GM21381 (cell line): ENCODE data around the gene ANKRD6.

Experiments used
- ATAC-seq: cut with Tn5 transposase; IDR thresholded peaks from one replicate; pipeline ENCODE4 v1.9.1; 2021; ENCODE audit warnings: mild to moderate bottlenecking, moderate library complexity; ENCODE audit not compliant: unreplicated experiment

Gene ANKRD6

GRCh38 chr6:89506716-89507617 is 74.0 kb downstream of the ANKRD6 start:
- no peak for ATAC-seq

DNA sequence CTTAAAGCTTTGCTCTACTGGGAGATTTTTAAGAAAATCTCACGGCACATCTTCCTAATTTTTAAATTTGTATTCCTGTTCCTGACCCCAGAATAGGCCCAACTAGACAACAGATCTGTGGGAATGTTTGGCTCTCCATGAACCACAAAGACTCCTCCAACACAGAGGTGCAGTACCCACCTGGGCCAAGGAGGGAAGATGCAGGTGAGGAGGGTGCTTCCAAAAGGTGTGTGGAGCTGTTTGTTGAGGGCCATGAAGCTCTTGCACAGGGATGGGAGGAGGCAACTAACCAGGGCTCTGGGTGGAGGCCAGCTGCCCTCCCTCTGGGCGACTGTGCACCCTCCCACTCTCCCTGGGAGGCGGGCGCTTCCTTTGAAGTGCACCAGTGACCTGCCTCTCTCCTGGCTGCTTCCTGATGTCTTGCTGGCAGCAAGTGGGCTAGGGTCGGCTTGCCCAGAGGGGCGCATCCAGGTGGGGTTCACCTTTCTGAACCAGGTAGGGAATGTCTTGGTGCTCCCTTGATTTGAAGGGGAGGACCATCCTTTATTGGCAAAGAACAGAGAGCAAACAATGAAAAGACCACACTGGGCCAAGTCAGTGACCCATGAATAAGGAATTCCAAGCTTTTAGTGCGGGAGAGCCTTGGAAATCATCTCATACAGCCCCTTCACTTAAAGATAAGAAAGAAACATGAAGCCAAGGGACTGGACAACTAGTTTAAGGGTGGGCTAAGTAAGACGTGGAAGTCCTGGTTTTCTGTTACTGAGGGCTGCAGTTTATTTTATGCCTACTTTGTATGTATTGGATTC is 76.0 kb downstream of the ANKRD6 start:
- no peak for ATAC-seq

DNA sequence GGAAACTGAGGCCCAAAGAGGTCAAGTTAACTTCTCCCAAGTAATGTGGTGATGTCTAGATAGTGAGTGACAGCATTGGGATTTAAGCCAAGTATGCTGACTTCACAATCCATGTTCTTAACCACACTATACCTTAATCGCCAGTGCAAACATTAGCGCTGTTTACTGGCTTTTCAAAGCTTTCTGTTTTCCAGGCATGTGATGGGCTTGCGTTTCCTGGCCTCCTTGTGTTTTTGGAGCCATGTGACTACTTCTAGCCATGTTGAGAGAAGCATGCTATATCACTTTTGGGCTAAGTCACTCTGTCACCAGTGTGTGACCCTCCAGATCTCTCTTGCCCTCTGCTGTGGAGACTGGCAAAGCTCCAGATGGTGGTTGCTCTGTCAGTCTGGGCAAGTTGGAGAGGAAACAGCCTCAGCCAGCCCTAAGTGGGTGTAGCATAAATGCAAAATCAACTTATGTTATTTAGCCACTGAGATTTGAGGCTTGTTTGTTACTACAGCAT is 76.9 kb downstream of the ANKRD6 start:
- ATAC-seq: no peak

DNA sequence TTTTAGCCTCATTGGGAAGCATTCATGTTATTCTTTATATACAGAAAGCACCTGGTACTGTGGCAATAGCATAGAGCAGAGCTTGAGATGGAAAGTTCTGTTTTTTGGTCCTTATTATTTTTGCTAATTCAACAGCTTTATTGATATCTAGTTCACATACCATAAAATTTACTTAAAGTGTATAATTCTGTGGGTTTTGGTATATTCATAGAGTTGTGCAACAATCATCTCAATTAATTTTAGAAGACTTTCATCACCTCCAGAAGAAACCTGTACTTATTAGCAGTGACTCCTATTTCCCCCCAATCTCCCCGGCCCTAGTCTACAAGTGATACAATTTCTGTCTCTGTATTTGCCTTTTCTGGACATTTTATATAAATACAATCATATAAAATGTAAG is 77.4 kb downstream of the ANKRD6 start:
- no peak for ATAC-seq

DNA sequence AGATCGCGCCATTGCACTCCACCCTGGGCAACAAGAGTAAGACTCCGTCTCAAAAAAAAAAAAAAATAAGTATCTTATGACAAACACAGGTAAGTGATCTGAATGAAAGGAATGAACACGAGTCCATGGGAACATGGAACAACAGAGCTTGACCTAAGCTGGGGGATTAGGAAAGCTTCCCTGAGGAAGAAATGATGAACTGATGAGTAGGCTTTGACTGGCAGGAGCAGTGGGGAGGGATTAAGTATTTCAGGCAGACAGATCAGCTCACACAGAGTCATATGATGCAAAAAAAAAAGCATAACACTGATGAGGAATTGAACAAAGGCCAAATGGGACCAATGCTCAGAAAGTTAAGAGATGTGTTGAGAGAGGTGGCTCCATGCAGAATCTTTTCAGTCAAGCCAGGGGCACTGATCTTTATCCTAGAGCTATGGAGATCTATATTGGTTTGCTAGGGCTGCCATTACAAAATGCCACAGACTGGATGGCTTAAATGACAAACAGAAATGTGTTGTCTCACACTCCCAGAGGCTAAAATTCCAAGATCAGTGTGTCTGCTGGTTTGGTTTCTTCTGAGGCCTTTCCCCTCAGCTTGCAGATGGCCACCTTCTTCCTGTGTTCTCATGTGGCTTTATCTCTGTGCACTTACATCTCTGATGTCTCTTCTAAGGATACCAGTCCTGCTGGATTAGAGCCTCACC is 85.6 kb downstream of the ANKRD6 start:
- no peak for ATAC-seq

DNA sequence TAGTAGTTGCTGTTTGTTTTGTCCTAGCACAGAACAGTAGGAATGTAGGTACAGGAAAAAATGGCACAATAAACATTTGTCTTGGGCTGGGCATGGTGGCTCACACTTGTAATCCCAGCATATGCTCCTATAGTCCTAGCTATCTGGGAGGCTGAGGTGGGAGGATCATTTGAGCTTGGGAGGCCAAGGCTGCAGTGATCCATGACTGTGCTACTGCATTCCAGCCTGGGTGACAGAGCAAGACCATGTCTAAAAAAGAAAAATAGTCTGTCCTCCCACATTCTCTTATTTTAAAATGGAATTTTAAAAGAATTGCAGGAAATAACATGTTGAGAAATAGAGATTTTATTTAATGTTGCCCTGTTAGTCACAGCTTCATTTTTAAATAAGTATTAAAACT is 87.8 kb downstream of the ANKRD6 start:
- ATAC-seq: no peak

- ATAC-seq: no peak
Observed at GRCh38 chr6:89522778-89523177, 89.8 kb downstream of the ANKRD6 start.

DNA sequence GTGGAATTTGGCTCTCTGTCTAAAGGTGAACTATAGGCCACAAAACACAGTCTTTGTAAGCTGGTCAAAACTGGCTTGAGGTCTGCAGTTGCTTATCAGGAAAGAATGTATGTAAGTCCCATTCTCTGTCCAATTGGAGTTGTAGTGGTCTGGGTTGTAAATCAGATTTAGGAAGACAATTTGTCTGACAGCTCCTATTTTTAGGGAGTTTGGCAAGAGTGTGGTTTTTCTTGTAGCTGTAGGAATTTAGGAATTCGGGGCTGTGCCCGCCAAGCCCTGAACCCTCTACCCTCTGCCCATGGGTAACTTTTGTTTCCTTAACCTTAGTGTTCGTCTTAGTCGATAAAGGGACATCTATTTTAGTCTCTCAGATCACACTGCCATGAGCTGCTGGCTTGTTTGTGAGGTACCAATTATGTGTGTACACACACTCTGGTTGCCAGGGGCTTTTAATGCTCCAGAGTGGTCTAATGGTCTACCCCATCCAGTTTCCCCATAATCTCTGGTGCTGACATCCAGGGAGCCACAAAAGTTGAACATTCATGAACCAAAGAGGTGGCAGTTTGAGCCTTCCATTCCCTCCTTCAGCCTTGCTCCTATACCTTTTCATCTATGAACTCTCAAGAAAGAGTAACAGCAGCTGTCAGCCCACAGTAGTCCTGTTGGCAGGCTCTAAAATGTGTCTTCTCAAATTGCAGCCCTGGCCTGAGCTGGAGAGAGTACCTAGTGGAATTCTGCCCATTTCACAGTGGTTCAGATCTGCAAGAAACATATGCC is 93.0 kb downstream of the ANKRD6 start:
- ATAC-seq: no peak

DNA sequence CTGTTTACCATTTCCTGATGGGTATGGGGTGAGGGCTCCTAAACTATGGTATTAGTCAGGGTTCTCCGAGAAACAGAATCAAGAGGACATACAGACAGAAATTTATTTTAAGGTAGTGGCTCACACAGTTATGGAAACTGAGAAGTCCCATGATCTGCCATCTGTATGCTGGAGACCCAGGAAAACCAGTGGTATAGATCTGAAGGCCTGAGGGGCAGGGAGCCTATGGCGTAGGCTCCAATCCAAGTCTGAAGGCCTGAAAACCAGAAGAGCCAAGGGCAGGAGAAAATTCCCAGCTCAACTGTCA is 93.6 kb downstream of the ANKRD6 start:
- no peak for ATAC-seq

DNA sequence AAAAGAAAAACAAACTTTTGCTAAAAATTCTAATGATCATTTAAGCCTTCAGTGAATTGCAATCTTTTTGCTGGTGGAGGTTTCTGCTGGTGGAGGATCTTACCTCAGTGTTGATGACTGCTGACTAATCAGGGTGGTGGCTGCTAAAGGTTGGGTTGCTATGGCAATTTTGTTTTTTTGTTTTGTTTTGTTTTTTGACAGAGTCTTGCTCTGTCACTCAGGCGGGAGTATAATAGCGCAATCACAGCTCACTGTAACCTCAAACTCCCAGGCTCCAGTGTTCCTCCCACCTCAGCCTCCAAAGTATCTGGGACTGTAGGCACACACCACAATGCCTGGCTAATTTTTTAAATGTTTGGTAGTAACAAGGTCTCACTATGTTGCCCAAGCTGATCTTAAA is 94.7 kb downstream of the ANKRD6 start:
- no peak for ATAC-seq

DNA sequence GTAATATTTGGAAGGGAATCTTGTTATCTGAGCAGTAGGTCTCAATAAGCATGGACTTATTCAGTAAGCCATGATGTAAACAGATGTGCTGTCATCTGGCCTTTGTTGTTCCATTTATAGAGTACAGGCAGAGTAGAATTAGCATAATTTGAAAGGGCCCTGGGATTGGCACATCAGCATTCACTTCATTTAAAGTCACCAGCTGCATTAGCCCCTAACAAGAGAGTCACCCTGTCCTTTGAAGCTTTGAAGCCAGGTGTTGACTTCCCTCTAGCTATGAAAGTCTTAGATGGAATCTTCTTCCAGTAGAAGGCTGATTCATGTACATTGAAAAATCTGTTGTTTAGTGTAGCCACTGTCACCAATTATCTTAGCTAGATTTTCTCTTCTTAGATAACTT is 95.9 kb downstream of the ANKRD6 start:
- no peak for ATAC-seq

DNA sequence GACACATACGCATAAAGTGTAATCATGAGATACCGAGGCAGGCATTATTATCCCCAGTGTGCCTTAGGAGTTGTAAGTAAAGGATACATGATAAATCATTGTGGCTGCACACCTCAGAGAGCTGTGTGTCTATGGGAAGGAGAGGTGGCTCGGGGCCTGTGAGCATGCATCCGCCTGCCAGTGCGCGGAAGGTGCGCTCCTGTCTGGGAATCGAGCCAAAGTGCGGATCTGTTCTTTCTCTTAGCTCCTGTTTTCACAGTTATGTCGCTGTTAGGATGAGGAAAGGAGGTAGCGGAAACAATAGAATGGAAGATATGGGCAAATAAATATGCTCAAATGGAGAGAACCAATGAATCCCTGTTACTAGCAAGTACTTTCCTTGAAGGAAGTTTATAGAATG is 98.0 kb downstream of the ANKRD6 start:
- ATAC-seq: no peak

- ATAC-seq: no peak
Observed at GRCh38 chr6:89536231-89536630, 103.3 kb downstream of the ANKRD6 start.

DNA sequence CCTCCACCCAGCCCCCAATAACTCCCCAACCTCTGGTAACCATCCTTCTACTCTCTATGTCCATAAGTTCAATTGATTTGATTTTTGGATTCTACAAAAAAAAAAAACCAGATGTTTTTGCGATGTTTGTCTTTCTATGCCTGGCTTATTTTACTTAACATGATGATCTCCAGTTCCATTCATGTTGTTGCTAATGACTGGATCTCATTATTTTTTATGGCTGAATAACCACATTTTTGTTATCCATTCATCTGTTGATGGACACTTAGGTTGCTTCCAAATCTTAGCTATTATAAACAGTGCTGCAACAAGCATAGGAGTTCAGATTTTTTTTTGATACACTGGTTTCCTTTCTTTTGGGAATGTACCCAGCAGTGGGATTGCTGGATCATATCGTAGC is 106.8 kb downstream of the ANKRD6 start:
- no peak for ATAC-seq

DNA sequence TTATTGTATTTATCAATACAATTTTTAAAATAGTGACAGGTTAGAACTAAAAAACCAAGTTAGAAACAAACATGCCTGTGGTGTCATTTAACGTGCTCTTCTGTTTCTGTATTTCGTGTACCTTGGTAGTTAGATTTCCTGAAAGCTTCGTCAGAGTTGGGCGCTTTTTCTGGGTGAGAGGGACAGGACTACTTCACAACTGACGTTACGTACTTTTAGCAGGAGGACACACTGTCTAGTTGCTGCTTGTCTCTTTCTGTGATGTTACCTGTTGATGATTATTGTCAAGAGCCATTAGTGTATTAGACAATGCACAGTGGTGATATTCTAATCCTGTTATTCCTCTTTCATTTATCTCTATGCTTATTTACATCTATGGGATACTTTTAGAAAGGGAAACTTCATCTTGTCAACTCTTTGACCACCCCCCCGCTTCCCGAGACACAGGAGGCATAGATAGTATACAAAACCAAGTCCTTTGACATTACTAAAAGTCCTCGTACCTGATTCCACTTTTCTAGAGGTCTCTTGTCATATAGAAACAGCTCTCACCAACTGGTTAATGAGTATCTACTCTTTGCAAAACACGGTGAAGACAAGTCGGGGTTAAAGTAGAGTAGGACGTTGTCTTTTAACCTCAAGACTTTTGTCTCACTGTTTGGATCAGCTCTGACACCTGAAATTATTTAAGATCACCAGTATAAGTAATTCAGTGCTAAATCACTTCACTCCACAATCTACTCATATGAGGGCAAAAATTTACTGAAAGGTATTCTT is 109.3 kb downstream of the ANKRD6 start:
- no peak for ATAC-seq

DNA sequence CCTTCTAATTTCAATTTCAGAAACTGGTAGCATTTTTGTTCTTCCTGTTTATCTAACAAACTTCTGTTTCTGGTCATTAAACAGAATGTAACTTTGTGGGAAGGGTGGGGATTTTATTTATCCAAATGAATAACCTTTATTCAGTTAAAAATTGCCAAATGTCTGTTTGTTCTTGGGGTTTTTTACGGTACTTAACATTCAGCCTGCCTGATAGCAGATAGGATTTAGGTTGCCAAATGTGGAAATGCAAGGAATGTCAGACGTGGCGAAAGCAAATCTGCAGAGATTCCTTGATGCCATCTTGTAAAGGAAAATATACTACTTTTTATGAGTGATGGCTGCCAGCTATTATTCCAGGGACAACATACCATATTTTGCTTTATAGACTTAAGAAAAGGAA is 109.9 kb downstream of the ANKRD6 start:
- no peak for ATAC-seq

DNA sequence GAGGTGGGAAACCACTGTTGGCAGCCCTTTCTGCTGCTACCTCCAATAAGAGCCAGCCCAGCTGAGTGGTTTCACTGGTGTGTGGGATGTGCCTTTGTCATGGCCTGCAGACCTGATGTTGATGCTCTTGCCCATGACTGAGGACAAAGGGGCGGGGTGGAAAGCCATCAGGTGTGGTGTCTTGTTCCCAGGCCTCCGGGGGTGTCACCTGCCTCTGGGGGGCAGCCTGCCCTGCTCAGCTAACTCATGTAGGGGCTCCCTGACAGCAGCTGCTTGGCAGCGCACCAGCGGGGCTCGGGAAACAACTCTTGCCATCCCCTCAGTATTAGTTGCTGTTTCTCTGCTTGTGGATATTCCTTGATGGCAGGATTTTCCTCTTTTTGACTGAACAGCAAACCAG is 114.3 kb downstream of the ANKRD6 start:
- no peak for ATAC-seq

DNA sequence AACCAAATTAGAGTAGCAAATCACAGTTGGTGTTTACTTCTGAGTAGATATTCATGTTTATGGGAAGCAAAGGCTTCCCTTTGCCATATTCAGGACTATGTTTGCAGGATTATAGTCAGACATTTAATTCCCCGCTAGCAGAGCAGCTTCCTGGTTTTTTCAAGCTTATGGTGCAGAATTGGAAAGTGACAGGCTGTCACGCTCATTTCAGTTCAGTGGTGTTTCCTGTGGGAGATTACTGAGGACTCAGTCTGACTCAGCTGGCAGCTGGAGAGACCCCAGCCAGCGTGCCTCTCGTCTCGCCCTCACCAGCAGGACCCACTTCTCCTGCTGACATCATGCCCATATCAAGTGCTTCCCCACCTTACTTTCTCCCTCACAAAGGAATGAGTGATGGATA is 120.5 kb downstream of the ANKRD6 start:
- no peak for ATAC-seq

GRCh38 chr6:89554106-89554505 is 121.2 kb downstream of the ANKRD6 start:
- ATAC-seq: no peak

GRCh38 chr6:89555031-89555430 is 122.1 kb downstream of the ANKRD6 start:
- no peak for ATAC-seq
